ENCODE data around the gene C9. TPM values are rescaled to one million over a fixed set of nuclear protein-coding genes. Genes with fewer than 3 reads are reported as not detected.
"Not testable (repeated sequence)": the region's sequence is repeated elsewhere in the genome, so short reads cannot be mapped to it uniquely, and the experiment has no call there.

Gene C9
- total RNA-seq, 4 donors from 2014 or later, result not detected

DNA sequence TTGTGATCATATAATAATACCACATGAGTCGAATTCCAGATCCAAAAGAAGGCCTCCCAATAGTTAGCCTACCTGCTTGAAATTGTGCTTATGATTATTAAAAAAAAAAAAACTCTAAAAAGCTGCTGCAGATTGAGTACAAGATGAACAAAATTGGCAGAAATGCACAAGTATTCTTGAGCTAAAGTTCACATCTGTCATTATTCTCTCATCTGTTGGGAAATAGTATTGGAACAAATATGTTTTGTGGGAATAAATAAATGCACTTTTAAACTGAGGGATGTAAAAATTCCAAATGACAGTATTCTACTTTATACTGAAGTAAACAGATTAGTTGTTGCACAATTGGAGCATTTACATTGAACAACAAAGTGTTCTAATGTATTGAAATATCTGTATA lies 44.7 kb upstream of the C9 start:
- TF ChIP-seq POLR2A (IDR thresholded peaks at IDR 0.05) (no peak), CTCF (IDR thresholded peaks at IDR 0.05) (no peak)
- intact Hi-C loops (cut with DNase I), result no loop called here
- H3K4me1 ChIP-seq, result peaks cover 9 to 20% of the 10 kb centered on the region in 2 donors
- no peak overlapping the region for H3K4me3 ChIP-seq (replicated peaks in 1 of 3)
- no peak overlapping the region for H3K27ac ChIP-seq
- DNase-seq, result no peak
- no peaks in the 10 kb centered on the region for H3K27me3 ChIP-seq
- no peaks in the 10 kb centered on the region for H3K9me3 ChIP-seq
- no peaks in the 10 kb centered on the region for H3K36me3 ChIP-seq
- 91 to 98% methylated on average over 1 of the region's 1 CpG for WGBS, 2 donors

DNA sequence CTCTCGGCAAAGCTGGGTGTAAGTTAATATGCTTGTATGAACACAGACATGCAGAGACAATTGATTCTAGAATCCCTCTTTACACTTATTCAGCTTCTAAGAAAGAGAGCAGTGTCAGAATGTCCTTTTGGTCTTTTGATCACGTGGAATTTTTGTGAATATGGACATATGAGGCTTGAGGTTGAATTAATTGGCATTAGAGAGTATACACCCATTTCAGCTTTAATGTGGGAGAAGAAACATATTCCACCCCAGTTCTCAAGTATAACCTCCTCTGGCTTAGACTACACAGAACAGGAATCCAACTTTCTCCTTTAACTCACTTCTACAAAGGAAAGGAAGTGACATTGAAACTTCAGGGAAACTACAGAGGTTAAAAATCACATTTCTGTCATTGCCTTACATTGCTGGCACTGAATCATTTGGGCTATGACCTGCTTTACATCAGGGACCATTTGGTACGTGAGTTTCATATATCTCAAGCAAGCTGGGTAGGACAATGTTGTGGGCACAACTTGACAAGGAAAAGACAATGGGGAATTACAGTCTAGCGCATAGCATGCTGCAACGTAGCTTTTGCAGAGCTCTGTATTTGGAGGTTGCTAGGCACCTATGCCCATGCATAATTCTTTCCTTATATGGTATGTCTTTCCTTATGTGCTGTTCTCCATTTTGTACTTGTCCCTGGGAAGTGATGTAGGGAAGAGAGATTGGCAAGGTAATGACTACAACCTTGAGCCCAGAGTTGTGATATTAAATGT lies 41.0 kb upstream of the C9 start:
- 53 to 55% methylated on average over 5 of the region's 5 CpGs for WGBS, 2 donors
- TF ChIP-seq CTCF (IDR thresholded peaks at IDR 0.05) (no peak), POLR2A (IDR thresholded peaks at IDR 0.05) (no peak)
- Histone ChIP-seq H3K9me3 (no peaks in the 10 kb centered on the region), H3K36me3 (no peaks in the 10 kb centered on the region), H3K27ac (no peak overlapping the region), H3K4me3 (replicated peaks in 1 of 3) (no peak overlapping the region), H3K27me3 (no peaks in the 10 kb centered on the region), H3K4me1 (peaks cover 9 to 28% of the 10 kb centered on the region in 2 donors)
- no peak for DNase-seq
- intact Hi-C loops (cut with DNase I), result no loop called here

DNA sequence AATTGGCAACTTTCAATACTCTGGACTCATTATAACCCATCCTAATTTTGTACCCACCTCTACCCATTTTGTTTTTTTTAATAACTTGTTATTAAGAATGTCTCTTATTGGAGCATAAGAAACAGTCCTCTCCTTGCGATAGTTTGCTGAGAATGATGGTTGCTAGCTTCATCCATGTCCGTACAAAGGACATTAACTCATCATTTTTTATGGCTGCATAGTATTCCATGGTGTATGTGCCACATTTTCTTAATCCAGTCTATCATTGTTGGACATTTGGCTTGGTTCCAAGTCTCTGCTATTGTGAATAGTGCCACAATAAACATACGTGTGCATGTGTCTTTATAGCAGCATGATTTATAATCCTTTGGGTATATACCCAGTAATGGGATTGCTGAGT lies 39.5 kb upstream of the C9 start:
- intact Hi-C loops (cut with DNase I); H3K36me3 ChIP-seq; DNase-seq; H3K27me3 ChIP-seq; H3K27ac ChIP-seq; H3K4me3 ChIP-seq (replicated peaks in 1 of 3); H3K9me3 ChIP-seq: not testable (repeated sequence)
- peaks cover 6 to 31% of the 10 kb centered on the region in 2 donors for H3K4me1 ChIP-seq
- WGBS, 2 donors, result 93 to 94% methylated on average over 3 of the region's 3 CpGs

DNA sequence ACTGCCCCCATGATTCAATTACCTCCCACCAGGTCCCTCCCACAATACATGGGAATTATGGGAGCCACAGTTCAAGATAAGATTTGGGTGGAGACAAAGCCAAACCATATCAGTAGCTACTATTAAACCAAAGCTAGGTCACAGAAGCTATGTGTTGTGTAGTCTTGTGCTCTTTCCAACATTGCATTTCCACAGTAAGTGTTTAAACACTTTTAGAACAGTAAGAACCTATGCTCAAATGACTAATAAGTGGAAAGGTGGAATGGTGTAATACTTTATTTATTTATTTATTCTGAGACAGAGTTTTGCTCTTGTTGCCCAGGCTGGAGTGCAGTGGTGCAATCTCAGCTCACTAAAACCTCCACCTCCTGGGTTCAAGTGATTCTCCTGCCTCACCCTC lies 37.8 kb upstream of the C9 start:
- H3K27me3 ChIP-seq; H3K9me3 ChIP-seq; H3K4me3 ChIP-seq (replicated peaks in 1 of 3); H3K36me3 ChIP-seq; intact Hi-C loops (cut with DNase I); DNase-seq: not testable (repeated sequence)
- H3K4me1 ChIP-seq, result peaks cover 3 to 28% of the 10 kb centered on the region in 2 donors
- peak overlapping the region in 1 of 3 donors; percentile 14 for H3K27ac ChIP-seq

- H3K36me3 ChIP-seq, result no peaks in the 10 kb centered on the region
- no peaks in the 10 kb centered on the region for H3K27me3 ChIP-seq
- TF ChIP-seq CTCF (IDR thresholded peaks at IDR 0.05) (no peak), POLR2A (IDR thresholded peaks at IDR 0.05) (no peak)
- intact Hi-C loops (cut with DNase I), result no loop called here
- peak overlapping the region in 2 of 3 donors; percentile 63 to 79 for H3K27ac ChIP-seq
- DNase-seq, result no peak
- no peak overlapping the region for H3K4me3 ChIP-seq (replicated peaks in 1 of 3)
- 54 to 64% methylated on average over 5 of the region's 5 CpGs for WGBS, 2 donors
- peaks cover 3 to 28% of the 10 kb centered on the region in 2 donors for H3K4me1 ChIP-seq
- H3K9me3 ChIP-seq, result no peaks in the 10 kb centered on the region
These were observed 36.7 kb upstream of the C9 start for GRCh38 chr5:39400713-39401578.
